Brain microvascular endothelial cell (primary cell): ENCODE results near the gene COG2.

ENCODE experiments used
- DNase-seq: peaks from one replicate; pipeline ENCODE4 v3.0.0-alpha.2; 2020
- H3K27ac ChIP-seq: fragments of 250-450 bp; sonication (Bioruptor Pico); 2 replicates; pipeline ENCODE4 v1.5.1; 2020; ENCODE audit warnings: mild to moderate bottlenecking, moderate library complexity
- H3K27me3 ChIP-seq: fragments of 250-450 bp; sonication (Bioruptor Pico); replicated peaks from 2 replicates; pipeline ENCODE4 v1.5.1; 2020; ENCODE audit warnings: mild to moderate bottlenecking
- H3K36me3 ChIP-seq: fragments of 250-450 bp; sonication (Bioruptor Pico); replicated peaks from 2 replicates; pipeline ENCODE4 v1.5.1; 2020; ENCODE audit warnings: mild to moderate bottlenecking
- H3K4me3 ChIP-seq: 2 replicates; pipeline ENCODE4 v1.5.1; 2011; ENCODE audit warnings: low read depth, mild to moderate bottlenecking, control low read depth, low read length, moderate library complexity
- CTCF ChIP-seq: IDR thresholded peaks from 2 replicates; pipeline ENCODE4 v1.5.1; 2011; ENCODE audit warnings: low read depth, mild to moderate bottlenecking, moderate library complexity, low read length, control low read depth, inconsistent platforms; ENCODE audit errors: missing control alignments
- in situ Hi-C: cut with HindIII; loops from 2 replicates; pipeline ENCODE4 v1.10.0; 2017; ENCODE audit warnings: low sequenced_read_pairs, low pct_ligation_motif_present

COG2 gene

GRCh38 chr1:230739564-230740290 is 97.4 kb downstream of the COG2 start:
- TF ChIP-seq CTCF, result no peak
- Histone ChIP-seq H3K27ac (no peak overlapping the region), H3K4me3 (no peak overlapping the region), H3K27me3 (no peaks in the 10 kb centered on the region), H3K36me3 (no peaks in the 10 kb centered on the region)
- no peak for DNase-seq
- in situ Hi-C loops, result no loop called here
